HG02973 (cell line): Measurements from ENCODE around the gene ATAD5.

Source experiments
- ATAC-seq: cut with Tn5 transposase; IDR thresholded peaks from one replicate; pipeline ENCODE4 v1.9.1; 2021; ENCODE audit warnings: moderate library complexity; ENCODE audit not compliant: unreplicated experiment

The ATAD5 gene

DNA sequence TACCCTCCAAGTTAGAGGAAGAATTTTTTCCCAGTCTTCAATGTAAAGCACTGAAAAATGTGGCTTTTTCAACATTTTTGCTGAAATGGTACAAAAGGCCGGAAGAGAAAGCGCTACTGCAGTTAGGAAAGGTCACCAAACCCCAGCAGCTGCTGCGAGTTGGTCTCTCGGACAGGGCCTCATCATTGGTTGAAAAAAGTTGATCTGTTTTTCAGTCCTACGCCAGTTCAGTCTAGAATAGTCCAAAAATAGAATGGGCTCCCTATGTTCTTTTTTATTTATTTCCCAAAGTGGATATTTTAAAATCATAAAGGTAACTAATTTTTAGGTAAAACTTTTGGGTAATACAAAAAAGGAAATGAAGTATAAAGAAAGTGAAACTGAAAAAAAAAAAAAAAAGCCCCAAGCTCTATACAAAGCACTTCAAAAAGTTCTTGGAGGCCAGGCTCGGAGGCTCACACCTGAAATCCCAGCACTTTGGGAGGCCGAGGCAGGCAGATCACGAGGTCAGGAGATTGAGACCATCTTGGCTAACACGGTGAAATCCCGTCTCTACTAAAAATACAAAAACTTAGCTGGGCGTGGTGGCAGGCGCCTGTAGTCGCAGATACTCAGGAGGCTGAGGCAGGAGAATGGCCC, 107.4 kb downstream of the ATAD5 start:
- no peak for ATAC-seq

DNA sequence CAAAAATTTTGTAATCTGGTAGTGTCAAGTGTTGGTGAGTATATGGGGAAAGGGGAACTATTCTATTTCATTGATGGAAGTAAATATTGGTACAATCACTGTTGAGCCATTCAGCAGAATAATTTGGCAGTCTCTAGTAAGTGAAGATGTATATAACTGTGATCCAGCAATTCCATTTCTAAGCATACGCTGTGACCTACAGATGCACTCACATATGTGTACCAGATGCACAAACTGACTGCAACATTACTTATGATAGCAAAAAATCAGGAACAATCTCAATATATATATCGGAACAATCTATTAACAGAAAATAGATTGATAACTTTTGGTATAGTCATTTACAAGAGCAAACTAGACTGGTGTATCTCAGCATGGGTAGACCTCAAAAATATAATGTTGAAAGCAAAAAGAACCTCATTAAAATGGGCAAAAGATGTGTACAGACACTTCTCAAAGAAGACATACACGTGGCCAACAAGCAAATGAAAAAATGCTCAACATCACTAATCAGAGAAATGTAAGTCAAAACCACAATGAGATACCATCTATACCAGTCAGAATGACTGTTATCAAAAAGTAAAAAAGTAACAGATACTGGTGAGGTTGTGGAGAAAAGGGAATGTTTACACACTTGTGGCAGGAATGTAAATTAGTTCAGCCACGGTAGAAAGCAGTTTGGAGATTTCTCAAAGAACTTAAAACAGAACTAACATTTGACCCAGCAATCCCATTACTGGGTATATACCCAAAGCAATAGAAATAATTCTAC, 110.7 kb downstream of the ATAD5 start:
- no peak for ATAC-seq
